Activated CD4-positive, alpha-beta T cell treated with anti-CD3 and anti-CD28 coated beads for 36 hours (primary cell): Measurements from ENCODE around the gene MRGPRG. TPM values are rescaled to one million over a fixed set of nuclear protein-coding genes. Genes with fewer than 3 reads are reported as not detected.

ENCODE experiments used
- ATAC-seq: fragments of 200-7000 bp; cut with Tn5 transposase; one replicate; pipeline ENCODE4 v1.10.0; 2021; ENCODE audit warnings: mild to moderate bottlenecking, moderate library complexity
- CTCF ChIA-PET: fragments of 350-600 bp; sonication (Branson Sonifier 250); formaldehyde crosslinking; loops from one replicate; lab custom pipeline; 2021; ENCODE audit warnings: antibody characterized with exemption; lab: Charles Lee
- POLR2A ChIA-PET: fragments of 350-600 bp; sonication (Branson Sonifier 250); formaldehyde crosslinking; loops from one replicate; lab custom pipeline; 2021; ENCODE audit warnings: antibody characterized with exemption, inconsistent platforms; lab: Charles Lee
- DNase-seq: peaks from one replicate; pipeline ENCODE4 v3.0.0-alpha.2; 2020
- H3K27ac Mint-ChIP-seq: one replicate; pipeline ENCODE4 v1.8.0; 2021; ENCODE audit warnings: mixed read lengths
- H3K27me3 Mint-ChIP-seq: one replicate; pipeline ENCODE4 v1.8.0; 2021; ENCODE audit warnings: mixed read lengths
- H3K36me3 Mint-ChIP-seq: one replicate; pipeline ENCODE4 v1.8.0; 2021; ENCODE audit warnings: low read depth, mixed read lengths
- H3K4me1 Mint-ChIP-seq: one replicate; pipeline ENCODE4 v1.8.0; 2021; ENCODE audit warnings: mixed read lengths
- H3K4me3 Mint-ChIP-seq: one replicate; pipeline ENCODE4 v1.8.0; 2021; ENCODE audit warnings: mild to moderate bottlenecking, moderate library complexity, mixed read lengths
- H3K9me3 Mint-ChIP-seq: one replicate; pipeline ENCODE4 v1.8.0; 2021; ENCODE audit warnings: low read depth, mixed read lengths
- intact Hi-C, 2 experiments: fragments of 100-400 bp; cut with DNase I in 1 of 2; cut with micrococcal nuclease in 1 of 2; formaldehyde crosslinking; loops; one replicate each; pipeline versions ENCODE4 v1.14.2 to v1.15.1; 2022 to 2024; cut with DNase I, micrococcal nuclease
- total RNA-seq, 2 experiments: library from RNA; stranded (reverse); gene quantifications; one replicate each; pipeline ENCODE4 v1.2.3, GENCODE V29; 2021

Gene MRGPRG
- total RNA-seq, 2 experiments from 2014 or later: not detected

- CTCF ChIA-PET: interaction anchor here (0.5 kb wide), 1 partner anchor 219 kb away, joined by 3 read pairs; no protein-coding TSS in a partner anchor
- H3K4me3 Mint-ChIP-seq: no peak overlapping the region
- intact Hi-C loops: no loop called here
- no peak overlapping the region for H3K27ac Mint-ChIP-seq
- POLR2A ChIA-PET: no interaction called here
- peaks cover 6% of the 10 kb centered on the region for H3K27me3 Mint-ChIP-seq
- DNase-seq (no peak), ATAC-seq (no peak)
- no peaks in the 10 kb centered on the region for H3K4me1 Mint-ChIP-seq
- no peaks in the 10 kb centered on the region for H3K9me3 Mint-ChIP-seq
- no peaks in the 10 kb centered on the region for H3K36me3 Mint-ChIP-seq
These were observed 21.4 kb downstream of the MRGPRG start for GRCh38 chr11:3197044-3197695.

- Mint-ChIP-seq H3K4me3 (no peak overlapping the region), H3K27me3 (peaks cover 4% of the 10 kb centered on the region), H3K4me1 (no peaks in the 10 kb centered on the region), H3K36me3 (no peaks in the 10 kb centered on the region), H3K9me3 (no peaks in the 10 kb centered on the region), H3K27ac (no peak overlapping the region)
- ChIA-PET POLR2A (no interaction called here), CTCF (no interaction called here)
- DNase-seq (no peak), ATAC-seq (no peak)
- intact Hi-C loops: no loop called here
These were observed 22.2 kb downstream of the MRGPRG start for GRCh38 chr11:3196161-3197043.

- no peak overlapping the region for H3K27ac Mint-ChIP-seq
- H3K27me3 Mint-ChIP-seq: peaks cover 4% of the 10 kb centered on the region
- no peaks in the 10 kb centered on the region for H3K4me1 Mint-ChIP-seq
- no peaks in the 10 kb centered on the region for H3K9me3 Mint-ChIP-seq
- POLR2A ChIA-PET: interaction anchor here (0.7 kb wide), 1 partner anchor 33 kb away, joined by 3 read pairs; no protein-coding TSS in a partner anchor
- H3K36me3 Mint-ChIP-seq: no peaks in the 10 kb centered on the region
- intact Hi-C loops: no loop called here
- ATAC-seq: no peak
- H3K4me3 Mint-ChIP-seq: no peak overlapping the region
- no peak for DNase-seq
- CTCF ChIA-PET: no interaction called here
These were observed 23.1 kb downstream of the MRGPRG start for GRCh38 chr11:3195251-3196160.

GRCh38 chr11:3194016-3194816 lies 24.4 kb downstream of the MRGPRG start:
- POLR2A ChIA-PET: no interaction called here

GRCh38 chr11:3193373-3194015 lies 25.1 kb downstream of the MRGPRG start:
- Mint-ChIP-seq H3K27ac (no peak overlapping the region), H3K4me1 (no peaks in the 10 kb centered on the region), H3K36me3 (no peaks in the 10 kb centered on the region), H3K4me3 (no peak overlapping the region), H3K9me3 (no peaks in the 10 kb centered on the region), H3K27me3 (peaks cover 2% of the 10 kb centered on the region)
- POLR2A ChIA-PET: no interaction called here
- intact Hi-C loops: no loop called here
- CTCF ChIA-PET: no interaction called here
- no peak for DNase-seq
- ATAC-seq: no peak

More at GRCh38 chr11:3194016-3194816, 24.4 kb downstream of the MRGPRG start:
- H3K4me1 Mint-ChIP-seq: no peaks in the 10 kb centered on the region
- DNase-seq (no peak), ATAC-seq (no peak)
- intact Hi-C loops: no loop called here
- H3K27me3 Mint-ChIP-seq: peaks cover 3% of the 10 kb centered on the region
- H3K27ac Mint-ChIP-seq: no peak overlapping the region
- no peaks in the 10 kb centered on the region for H3K9me3 Mint-ChIP-seq
- CTCF ChIA-PET: no interaction called here
- no peaks in the 10 kb centered on the region for H3K36me3 Mint-ChIP-seq
- H3K4me3 Mint-ChIP-seq: no peak overlapping the region

GRCh38 chr11:3192511-3193372 lies 25.9 kb downstream of the MRGPRG start:
- no peaks in the 10 kb centered on the region for H3K4me1 Mint-ChIP-seq
- intact Hi-C loops: no loop called here
- ChIA-PET CTCF (interaction anchor here (1.2 kb wide), 1 partner anchor 23 kb away, joined by 3 read pairs; no protein-coding TSS in a partner anchor), POLR2A (interaction anchor here (0.6 kb wide), 1 partner anchor 81 kb away, joined by 4 read pairs; no protein-coding TSS in a partner anchor)
- DNase-seq (no peak), ATAC-seq (no peak)
- no peak overlapping the region for H3K4me3 Mint-ChIP-seq
- no peak overlapping the region for H3K27ac Mint-ChIP-seq
- no peaks in the 10 kb centered on the region for H3K9me3 Mint-ChIP-seq
- H3K36me3 Mint-ChIP-seq: no peaks in the 10 kb centered on the region
- H3K27me3 Mint-ChIP-seq: no peaks in the 10 kb centered on the region

GRCh38 chr11:3191586-3192324 lies 26.9 kb downstream of the MRGPRG start:
- H3K27ac Mint-ChIP-seq: no peak overlapping the region
- ChIA-PET POLR2A (interaction anchor here (0.6 kb wide), 1 partner anchor 80 kb away, joined by 4 read pairs; no protein-coding TSS in a partner anchor), CTCF (interaction anchor here (0.7 to 1.2 kb wide), 2 partner anchors 24 to 490 kb away, joined by 3 read pairs; no protein-coding TSS in a partner anchor)
- H3K9me3 Mint-ChIP-seq: no peaks in the 10 kb centered on the region
- H3K4me1 Mint-ChIP-seq: no peaks in the 10 kb centered on the region
- no peak for DNase-seq
- H3K36me3 Mint-ChIP-seq: no peaks in the 10 kb centered on the region
- ATAC-seq: no peak
- intact Hi-C loops: no loop called here
- no peak overlapping the region for H3K4me3 Mint-ChIP-seq
- H3K27me3 Mint-ChIP-seq: no peaks in the 10 kb centered on the region

- H3K4me3 Mint-ChIP-seq: no peak overlapping the region
- ATAC-seq (no peak), DNase-seq (no peak)
- CTCF ChIA-PET: interaction anchor here (0.5 kb wide), 1 partner anchor 939 kb away, joined by 3 read pairs; no protein-coding TSS in a partner anchor
- no peaks in the 10 kb centered on the region for H3K36me3 Mint-ChIP-seq
- POLR2A ChIA-PET: no interaction called here
- no peaks in the 10 kb centered on the region for H3K4me1 Mint-ChIP-seq
- intact Hi-C loops: no loop called here
- H3K9me3 Mint-ChIP-seq: no peaks in the 10 kb centered on the region
- H3K27me3 Mint-ChIP-seq: no peaks in the 10 kb centered on the region
- H3K27ac Mint-ChIP-seq: no peak overlapping the region
These were observed 28.0 kb downstream of the MRGPRG start for GRCh38 chr11:3190600-3190999.

GRCh38 chr11:3189886-3190583 lies 28.6 kb downstream of the MRGPRG start:
- CTCF ChIA-PET: interaction anchor here (0.5 kb wide), 1 partner anchor 939 kb away, joined by 3 read pairs; no protein-coding TSS in a partner anchor
- no peak for DNase-seq
- Mint-ChIP-seq H3K27me3 (no peaks in the 10 kb centered on the region), H3K27ac (no peak overlapping the region), H3K36me3 (no peaks in the 10 kb centered on the region), H3K4me3 (no peak overlapping the region), H3K4me1 (no peaks in the 10 kb centered on the region), H3K9me3 (no peaks in the 10 kb centered on the region)
- POLR2A ChIA-PET: no interaction called here
- intact Hi-C loops: no loop called here
- ATAC-seq: no peak
